ENCODE data around the gene JARID2.

DNA sequence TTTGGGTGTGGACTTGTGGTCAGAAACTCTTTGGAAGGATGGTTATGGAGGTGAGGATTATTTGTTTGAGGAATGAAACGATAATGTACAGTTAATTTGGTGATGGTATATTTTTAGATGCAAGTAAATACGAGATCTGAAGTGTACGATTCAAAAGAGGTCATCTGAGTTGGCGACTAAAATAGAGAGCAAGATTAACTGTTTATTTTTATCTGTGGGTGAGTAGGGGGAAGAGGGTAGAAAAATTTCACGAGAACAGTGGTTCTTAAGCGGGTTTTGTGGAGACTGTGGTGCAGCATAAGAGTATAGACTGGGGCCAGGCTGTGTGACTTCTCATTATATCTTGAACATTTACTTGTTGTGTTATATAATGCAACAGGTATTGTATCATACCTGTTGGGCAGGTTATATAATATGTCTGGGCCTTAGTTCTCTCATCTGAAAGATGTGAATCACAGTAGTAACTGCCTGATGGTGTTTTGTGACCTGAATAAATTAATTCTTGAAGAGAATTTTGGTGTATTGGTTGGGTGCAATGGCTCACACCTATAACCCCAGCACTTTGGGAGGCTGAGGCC is 171.2 kb downstream of the JARID2 start:
- TF ChIP-seq NR2F2 (IDR thresholded peaks at IDR 0.05) (no peak), RAD21 (IDR thresholded peaks at IDR 0.05) (no peak), REST (IDR thresholded peaks at IDR 0.05) (no peak), ATF3 (IDR thresholded peaks at IDR 0.05) (no peak), SP1 (IDR thresholded peaks at IDR 0.05) (no peak), TAF1 (conservative IDR thresholded peaks at IDR 0.05) (no peak), JUND (IDR thresholded peaks at IDR 0.05) (no peak), MAX (IDR thresholded peaks at IDR 0.05) (no peak), GABPA (IDR thresholded peaks at IDR 0.05 in 1 of 2, conservative IDR thresholded peaks at IDR 0.05 in 1 of 2) (no peak), EGR1 (IDR thresholded peaks at IDR 0.05; ENCODE audit: low read depth in 2 of 2) (no peak), YY1 (IDR thresholded peaks at IDR 0.05) (no peak)
- TF ChIP-seq, protein P1, sequence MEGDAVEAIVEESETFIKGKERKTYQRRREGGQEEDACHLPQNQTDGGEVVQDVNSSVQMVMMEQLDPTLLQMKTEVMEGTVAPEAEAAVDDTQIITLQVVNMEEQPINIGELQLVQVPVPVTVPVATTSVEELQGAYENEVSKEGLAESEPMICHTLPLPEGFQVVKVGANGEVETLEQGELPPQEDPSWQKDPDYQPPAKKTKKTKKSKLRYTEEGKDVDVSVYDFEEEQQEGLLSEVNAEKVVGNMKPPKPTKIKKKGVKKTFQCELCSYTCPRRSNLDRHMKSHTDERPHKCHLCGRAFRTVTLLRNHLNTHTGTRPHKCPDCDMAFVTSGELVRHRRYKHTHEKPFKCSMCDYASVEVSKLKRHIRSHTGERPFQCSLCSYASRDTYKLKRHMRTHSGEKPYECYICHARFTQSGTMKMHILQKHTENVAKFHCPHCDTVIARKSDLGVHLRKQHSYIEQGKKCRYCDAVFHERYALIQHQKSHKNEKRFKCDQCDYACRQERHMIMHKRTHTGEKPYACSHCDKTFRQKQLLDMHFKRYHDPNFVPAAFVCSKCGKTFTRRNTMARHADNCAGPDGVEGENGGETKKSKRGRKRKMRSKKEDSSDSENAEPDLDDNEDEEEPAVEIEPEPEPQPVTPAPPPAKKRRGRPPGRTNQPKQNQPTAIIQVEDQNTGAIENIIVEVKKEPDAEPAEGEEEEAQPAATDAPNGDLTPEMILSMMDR (IDR thresholded peaks at IDR 0.05; ENCODE audit: low read depth, low read length, missing input control): no peak

Data from liver (tissue), 3 donors.